Left lung (tissue), 10 donors: ENCODE data around the gene GRIP1. TPM values are rescaled to one million over a fixed set of nuclear protein-coding genes. Genes with fewer than 3 reads are reported as not detected.

Experiments used
- ATAC-seq: fragments of 200-7000 bp; cut with Tn5 transposase; one replicate; pipeline ENCODE4 v1.9.1; 2020; ENCODE audit warnings: moderate library complexity
- DNase-seq, 4 donors: peaks; one replicate each; pipeline ENCODE4 v3.0.0-alpha.2; 2013 to 2020
- H3K27ac ChIP-seq, 2 donors: fragments of 200-600 bp; sonication (generic) in 1 of 2; one replicate each; pipeline versions ENCODE4 v1.5.0 to v1.8.0; 2020 to 2021
- H3K27me3 ChIP-seq, 2 donors: fragments of 200-600 bp; sonication (generic) in 1 of 2; one replicate each; pipeline versions ENCODE4 v1.5.0 to v1.8.0; 2020 to 2021
- H3K36me3 ChIP-seq, 2 donors: fragments of 200-600 bp; sonication (generic) in 1 of 2; one replicate each; pipeline versions ENCODE4 v1.5.0 to v1.8.0; 2020 to 2021
- H3K4me1 ChIP-seq, 2 donors: fragments of 200-600 bp; one replicate each; pipeline ENCODE4 v1.8.0; 2021
- H3K4me3 ChIP-seq, 2 donors: fragments of 200-600 bp; sonication (generic) in 1 of 2; one replicate each; pipeline versions ENCODE4 v1.5.0 to v1.8.0; 2020 to 2021; ENCODE audit warnings: mild to moderate bottlenecking in 1 of 2
- H3K9me3 ChIP-seq, 2 donors: fragments of 200-600 bp; sonication (generic) in 1 of 2; one replicate each; pipeline versions ENCODE4 v1.5.0 to v1.8.0; 2020 to 2021
- CTCF ChIP-seq, 2 donors: fragments of 200-600 bp; sonication (generic) in 1 of 2; IDR thresholded peaks; one replicate each; pipeline versions ENCODE4 v1.5.0 to v1.8.0; 2021; ENCODE audit warnings: antibody characterized with exemption in 2 of 2
- intact Hi-C, 2 donors: fragments of 100-400 bp; cut with DNase I; formaldehyde crosslinking; loops; one replicate each; pipeline versions ENCODE4 v1.11.2 to v1.14.2; 2022
- polyA plus RNA-seq, 6 donors: library from polyadenylated mRNA; unstranded; fragments of 120-200 nt; gene quantifications; one replicate each; pipeline ENCODE4 v1.2.1, GENCODE V29; 2013; ENCODE audit not compliant: insufficient read length in 6 of 6
- total RNA-seq, 2 donors: library from RNA; stranded (reverse); fragmentation: NEBNext Ultra II Directional; extraction: Animal tissue kit (Norgen Biotek cat#: 25700); gene quantifications; one replicate each; pipeline ENCODE4 v1.2.1, GENCODE V29; 2021
- donor health status: DM: no; HTN: yes; CAD: no.
- donor health status: DM: no; HTN: no; CAD: no.

GRIP1 gene
- total and polyA plus RNA-seq, 8 donors, result 1.9 to 10.6 (median 6.0) TPM

- Histone ChIP-seq H3K27me3 (no peaks in the 10 kb centered on the region), H3K9me3 (peaks cover 0 to 2% of the 10 kb centered on the region in 2 donors), H3K36me3 (no peaks in the 10 kb centered on the region), H3K27ac (no peak overlapping the region), H3K4me3 (no peak overlapping the region), H3K4me1 (no peaks in the 10 kb centered on the region)
- DNase-seq (no peak), ATAC-seq (no peak)
- no peak for TF ChIP-seq CTCF (IDR thresholded peaks at IDR 0.05)
- intact Hi-C loops, result no loop called here
Observed at GRCh38 chr12:66571361-66571915, 107.4 kb downstream of the GRIP1 start.

GRCh38 chr12:66563220-66563619, 115.7 kb downstream of the GRIP1 start:
- no peak for DNase-seq
- intact Hi-C loops, result no loop called here
- Histone ChIP-seq H3K9me3 (peaks cover 0 to 47% of the 10 kb centered on the region in 2 donors), H3K27me3 (no peaks in the 10 kb centered on the region), H3K36me3 (no peaks in the 10 kb centered on the region), H3K4me1 (no peaks in the 10 kb centered on the region), H3K27ac (no peak overlapping the region), H3K4me3 (no peak overlapping the region)
- no peak for TF ChIP-seq CTCF (IDR thresholded peaks at IDR 0.05)
- no peak for ATAC-seq

- no peak for ATAC-seq
- Histone ChIP-seq H3K36me3 (no peaks in the 10 kb centered on the region), H3K27me3 (no peaks in the 10 kb centered on the region), H3K27ac (no peak overlapping the region), H3K4me3 (no peak overlapping the region), H3K4me1 (no peaks in the 10 kb centered on the region), H3K9me3 (peaks cover 0 to 2% of the 10 kb centered on the region in 2 donors)
- no peak for DNase-seq
- TF ChIP-seq CTCF (IDR thresholded peaks at IDR 0.05), result no peak
- intact Hi-C loops, result no loop called here
Observed at GRCh38 chr12:66555113-66555512, 123.8 kb downstream of the GRIP1 start.

- no peaks in the 10 kb centered on the region for H3K36me3 ChIP-seq
- intact Hi-C loops, result no loop called here
- H3K27ac ChIP-seq, result no peak overlapping the region
- no peak for TF ChIP-seq CTCF (IDR thresholded peaks at IDR 0.05)
- no peaks in the 10 kb centered on the region for H3K27me3 ChIP-seq
- H3K4me1 ChIP-seq, result no peaks in the 10 kb centered on the region
- ATAC-seq, result no peak
- no peak overlapping the region for H3K4me3 ChIP-seq
- no peaks in the 10 kb centered on the region for H3K9me3 ChIP-seq
- no peak for DNase-seq
Observed at GRCh38 chr12:66552716-66553115, 126.2 kb downstream of the GRIP1 start.

GRCh38 chr12:66550626-66551025, 128.2 kb downstream of the GRIP1 start:
- H3K4me3 ChIP-seq, result no peak overlapping the region
- no peaks in the 10 kb centered on the region for H3K4me1 ChIP-seq
- H3K27me3 ChIP-seq, result no peaks in the 10 kb centered on the region
- no peak for DNase-seq
- no peak for ATAC-seq
- H3K27ac ChIP-seq, result no peak overlapping the region
- TF ChIP-seq CTCF (IDR thresholded peaks at IDR 0.05), result no peak
- no peaks in the 10 kb centered on the region for H3K36me3 ChIP-seq
- intact Hi-C loops, result no loop called here
- H3K9me3 ChIP-seq, result no peaks in the 10 kb centered on the region
